HG02588 (cell line): Measurements from ENCODE around the gene COL4A2.
A peak's percentile ranks its signal among the peaks of the same experiment; 100 is the strongest.
"Not testable (repeated sequence)": the region's sequence is repeated elsewhere in the genome, so short reads cannot be mapped to it uniquely, and the experiment has no call there.

ENCODE experiments used
- ATAC-seq: cut with Tn5 transposase; IDR thresholded peaks from one replicate; pipeline ENCODE4 v1.9.1; 2021; ENCODE audit warnings: mild to moderate bottlenecking, moderate library complexity; ENCODE audit not compliant: unreplicated experiment

Gene COL4A2

GRCh38 chr13:110377178-110377825 lies 70.2 kb downstream of the COL4A2 start:
- no peak for ATAC-seq

GRCh38 chr13:110377826-110378201 lies 70.7 kb downstream of the COL4A2 start:
- ATAC-seq: no peak

GRCh38 chr13:110379358-110379757 lies 72.3 kb downstream of the COL4A2 start:
- no peak for ATAC-seq

- ATAC-seq: no peak
These were observed 72.8 kb downstream of the COL4A2 start for GRCh38 chr13:110379905-110380341.

- no peak for ATAC-seq
These were observed 73.4 kb downstream of the COL4A2 start for GRCh38 chr13:110380359-110381028.

GRCh38 chr13:110381029-110381360 lies 73.9 kb downstream of the COL4A2 start:
- no peak for ATAC-seq

- no peak for ATAC-seq
These were observed 75.1 kb downstream of the COL4A2 start for GRCh38 chr13:110382229-110382628.

- no peak for ATAC-seq
These were observed 75.7 kb downstream of the COL4A2 start for GRCh38 chr13:110382830-110383229.

GRCh38 chr13:110387451-110388107 lies 80.5 kb downstream of the COL4A2 start:
- ATAC-seq: peak; percentile 96

GRCh38 chr13:110388108-110388943 lies 81.2 kb downstream of the COL4A2 start:
- no peak for ATAC-seq

- ATAC-seq: no peak
These were observed 83.5 kb downstream of the COL4A2 start for GRCh38 chr13:110390567-110390966.

- ATAC-seq: no peak
These were observed 84.2 kb downstream of the COL4A2 start for GRCh38 chr13:110391273-110391672.

GRCh38 chr13:110392510-110393240 lies 85.6 kb downstream of the COL4A2 start:
- no peak for ATAC-seq

- no peak for ATAC-seq
These were observed 86.7 kb downstream of the COL4A2 start for GRCh38 chr13:110393761-110394160.

GRCh38 chr13:110394371-110394841 lies 87.3 kb downstream of the COL4A2 start:
- no peak for ATAC-seq

GRCh38 chr13:110395616-110396015 lies 88.5 kb downstream of the COL4A2 start:
- not testable (repeated sequence) for ATAC-seq

- no peak for ATAC-seq
These were observed 89.4 kb downstream of the COL4A2 start for GRCh38 chr13:110396476-110396875.

- ATAC-seq: no peak
These were observed 89.9 kb downstream of the COL4A2 start for GRCh38 chr13:110396913-110397381.

GRCh38 chr13:110397436-110398115 lies 90.5 kb downstream of the COL4A2 start:
- ATAC-seq: no peak
